GM18868 (cell line): Measurements from ENCODE around the gene TMEM72.

Experiments
- ATAC-seq: cut with Tn5 transposase; IDR thresholded peaks from one replicate; pipeline ENCODE4 v1.9.1; 2021; ENCODE audit warnings: mild to moderate bottlenecking, moderate library complexity; ENCODE audit not compliant: unreplicated experiment

Gene TMEM72

DNA sequence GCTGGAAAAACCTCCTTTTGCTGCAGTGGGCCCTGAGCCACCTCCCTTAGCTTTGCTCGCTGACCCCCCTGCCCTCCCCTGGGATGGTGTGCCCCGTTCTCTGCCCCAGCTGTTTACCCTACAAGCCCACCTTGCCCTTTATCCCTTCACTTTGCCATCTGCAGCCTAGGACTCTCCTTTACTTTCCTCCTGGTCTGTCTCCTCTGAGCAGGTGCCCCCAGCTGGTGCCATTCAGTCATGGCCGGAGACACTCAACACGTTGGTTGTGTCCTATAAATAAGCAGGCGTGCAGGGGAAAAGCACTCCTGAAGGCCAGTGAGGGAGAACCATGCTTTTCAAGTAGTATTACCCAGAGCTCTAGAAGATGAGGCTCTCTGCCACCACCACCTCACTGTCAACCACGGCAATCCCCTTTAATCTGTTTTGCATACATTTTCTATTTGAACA is 54.5 kb downstream of the TMEM72 start:
- ATAC-seq, result peak; percentile 50

DNA sequence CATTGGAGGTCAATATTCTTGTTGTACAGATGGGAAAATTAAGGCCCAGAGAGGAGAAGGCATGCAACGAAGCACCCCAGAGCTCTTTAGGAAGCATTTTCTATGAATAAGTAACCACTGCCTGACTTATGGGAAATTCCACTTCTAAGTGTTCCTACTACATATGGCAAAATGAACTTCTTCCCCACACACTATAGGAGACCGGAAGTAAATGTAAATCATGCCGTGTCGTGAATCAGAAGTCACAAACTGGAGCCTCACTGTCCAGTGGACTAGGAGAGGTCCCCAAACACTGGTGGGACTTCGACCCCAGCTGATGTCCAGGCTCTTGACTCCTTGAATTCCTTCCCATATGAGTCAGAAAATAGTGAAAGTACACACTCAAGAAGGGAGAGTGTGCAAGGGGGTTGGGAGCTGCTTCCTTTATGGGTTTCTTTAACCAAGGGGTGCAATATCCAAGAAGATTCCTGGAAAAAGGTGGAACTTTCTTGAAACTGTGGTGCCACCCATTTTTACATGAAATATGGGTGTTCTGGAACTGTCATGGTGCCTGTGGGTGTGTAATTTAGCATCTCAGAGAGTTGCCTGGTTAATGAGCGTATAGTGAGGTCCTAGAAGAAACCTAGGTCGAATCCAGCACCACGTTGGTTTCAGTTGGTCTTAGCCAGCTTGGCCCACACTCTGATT is 55.1 kb downstream of the TMEM72 start:
- peak; percentile 24 for ATAC-seq

DNA sequence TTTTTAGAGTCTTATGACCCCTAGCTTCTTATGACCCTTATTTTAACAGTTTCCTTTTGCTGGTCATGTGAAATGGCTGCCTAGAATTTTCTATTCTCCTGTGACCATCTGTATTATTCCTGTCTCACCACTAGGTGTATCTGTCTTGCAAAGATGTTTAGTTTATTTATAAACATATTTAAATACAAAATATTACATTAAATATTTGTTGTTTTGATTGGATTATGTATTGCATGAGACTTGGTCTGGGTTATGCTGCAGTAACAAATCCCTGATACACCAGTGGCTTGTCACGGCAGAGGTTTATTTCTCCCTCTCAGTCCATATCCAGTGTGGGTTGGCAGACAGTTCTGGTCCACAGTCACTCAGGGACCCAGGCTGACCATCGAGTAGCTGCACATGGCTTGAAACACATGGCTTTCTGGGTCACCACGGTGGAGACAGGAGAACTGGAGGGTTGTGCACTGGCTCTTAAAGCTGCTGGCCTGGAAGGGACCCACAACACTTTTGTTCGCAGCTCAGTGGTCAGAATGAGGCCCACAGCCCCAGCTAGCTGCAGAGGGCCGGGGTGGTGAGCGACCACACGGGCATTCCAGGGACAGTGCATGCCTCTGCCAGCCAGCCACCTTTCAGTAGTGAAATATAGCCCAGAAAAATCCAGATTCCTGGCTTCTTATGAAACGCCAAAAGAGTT is 55.8 kb downstream of the TMEM72 start:
- ATAC-seq, result no peak

DNA sequence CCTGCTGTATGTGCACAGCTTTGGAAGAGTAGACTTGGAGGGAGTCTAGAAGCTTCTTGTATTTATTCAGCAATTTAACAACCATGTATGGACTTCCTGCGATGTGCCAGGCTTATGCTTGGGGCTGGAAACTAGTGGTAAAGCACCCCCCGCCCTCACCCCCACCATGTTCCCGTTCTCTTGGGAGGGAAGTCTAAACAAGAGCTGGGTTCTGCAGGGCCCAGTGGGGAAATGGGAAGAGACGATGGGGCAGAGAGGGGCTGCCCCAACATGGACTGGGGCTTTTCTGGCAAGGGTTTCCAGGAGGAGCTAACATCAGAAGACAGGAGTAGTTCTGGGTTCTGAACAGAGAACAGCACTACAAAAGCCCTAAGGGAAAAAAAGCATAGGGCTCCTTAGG is 56.5 kb downstream of the TMEM72 start:
- ATAC-seq, result no peak

DNA sequence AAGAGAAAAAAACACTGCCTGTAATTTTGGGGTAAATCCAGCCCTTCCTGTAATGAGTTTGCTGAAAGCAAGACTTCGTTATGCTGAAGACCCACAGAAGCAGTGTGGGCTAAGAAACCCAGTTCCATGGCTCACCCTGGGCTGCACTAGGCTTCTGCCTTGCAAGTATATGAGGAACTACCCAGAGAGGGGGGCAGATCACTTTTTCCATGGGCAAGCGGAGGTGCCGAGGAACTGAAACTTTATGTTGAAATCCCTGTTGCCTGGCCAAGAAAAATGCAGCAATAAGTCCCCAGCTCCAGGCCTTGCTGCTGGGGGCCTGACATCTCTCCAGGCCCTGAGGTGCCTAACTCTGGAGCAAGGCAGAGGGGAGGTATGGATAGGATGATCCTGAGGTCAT is 57.0 kb downstream of the TMEM72 start:
- no peak for ATAC-seq

DNA sequence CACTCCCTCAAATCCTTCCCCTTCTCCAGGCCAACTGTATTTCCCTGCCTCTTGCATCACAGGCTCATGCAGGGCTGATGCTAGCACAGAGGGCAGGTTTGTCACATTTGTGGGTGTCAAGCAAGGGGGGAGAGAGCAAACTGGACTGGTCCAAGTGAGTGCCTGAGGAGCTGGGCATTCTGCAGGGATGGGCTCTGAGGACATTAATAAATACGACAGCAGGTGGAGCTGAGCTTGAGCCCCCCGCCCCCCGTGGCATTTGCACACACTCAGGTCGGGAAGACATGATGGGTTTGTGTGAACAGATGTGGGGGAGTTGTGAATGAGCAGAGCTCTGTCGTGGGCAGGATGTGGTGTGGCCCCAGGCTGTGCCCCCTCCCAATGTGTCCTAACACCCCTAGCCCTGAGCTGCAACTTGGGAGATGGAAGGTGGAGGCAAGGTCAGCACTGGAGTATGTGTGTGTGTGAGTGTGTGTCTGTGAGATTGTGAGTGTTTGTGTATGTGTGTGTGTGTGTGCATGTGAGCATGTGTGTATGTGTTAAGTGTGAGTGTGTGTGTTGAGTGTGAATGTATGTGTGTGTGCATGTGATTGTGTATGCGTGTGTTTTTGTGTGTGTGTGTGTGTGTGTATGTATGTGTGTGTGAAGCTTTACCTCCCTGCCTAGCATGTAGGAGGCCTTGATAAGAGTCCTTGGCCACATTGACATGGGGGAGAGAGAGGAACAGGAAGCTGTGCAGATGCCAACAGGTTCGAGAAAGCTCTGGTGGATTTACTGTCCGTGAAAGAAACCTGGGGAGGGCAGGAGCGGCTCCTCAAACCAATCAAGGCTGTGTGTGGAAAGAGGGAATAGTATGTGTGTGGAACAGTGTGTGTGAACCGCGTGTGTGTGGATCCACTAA is 57.6 kb downstream of the TMEM72 start:
- no peak for ATAC-seq

DNA sequence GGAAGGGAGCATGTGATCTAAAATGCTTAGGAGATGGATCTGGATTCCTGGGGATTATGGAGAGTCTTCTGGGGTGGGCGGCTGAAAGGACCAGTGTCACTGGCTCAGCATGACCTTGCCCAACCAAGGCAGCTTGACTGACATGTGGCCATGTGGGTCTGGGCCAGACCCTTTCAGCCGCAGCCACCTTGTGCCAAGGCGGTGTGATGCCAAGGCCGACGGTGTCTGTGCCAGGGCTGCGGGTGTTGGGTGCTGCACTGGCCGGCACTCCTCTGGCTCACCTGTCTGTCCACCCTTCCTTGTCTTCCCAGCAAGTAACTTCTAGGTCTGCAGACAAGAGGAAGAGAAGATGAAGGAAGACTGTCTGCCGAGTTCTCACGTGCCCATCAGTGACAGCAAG is 58.7 kb downstream of the TMEM72 start:
- no peak for ATAC-seq

DNA sequence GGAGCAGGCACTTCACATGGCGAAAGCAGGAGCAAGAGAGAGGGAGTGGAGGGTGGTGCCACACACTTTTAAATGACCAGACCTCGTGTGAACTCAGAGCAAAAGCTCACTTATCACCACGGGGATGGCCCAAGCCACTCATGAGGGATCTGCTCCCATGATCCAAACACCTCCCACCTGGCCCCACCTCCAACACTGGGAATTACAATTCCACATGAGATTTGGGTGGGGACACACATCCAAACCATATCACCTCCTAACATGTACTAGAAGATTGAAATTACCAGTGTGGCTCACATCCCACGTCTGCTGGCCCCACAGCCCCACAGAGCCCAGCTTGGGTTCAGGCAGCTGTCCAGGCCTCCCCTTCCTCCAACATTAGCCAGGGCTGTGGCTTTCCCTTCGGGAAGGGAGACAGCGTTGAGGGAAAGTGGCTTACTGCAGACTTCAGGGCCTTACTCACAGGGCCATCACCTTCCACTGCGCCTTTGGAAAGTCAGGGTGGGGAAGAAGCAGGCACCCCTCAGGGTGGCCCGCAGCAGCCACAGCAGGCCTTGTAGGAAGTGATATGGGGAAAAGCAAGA is 59.8 kb downstream of the TMEM72 start:
- ATAC-seq, result no peak

DNA sequence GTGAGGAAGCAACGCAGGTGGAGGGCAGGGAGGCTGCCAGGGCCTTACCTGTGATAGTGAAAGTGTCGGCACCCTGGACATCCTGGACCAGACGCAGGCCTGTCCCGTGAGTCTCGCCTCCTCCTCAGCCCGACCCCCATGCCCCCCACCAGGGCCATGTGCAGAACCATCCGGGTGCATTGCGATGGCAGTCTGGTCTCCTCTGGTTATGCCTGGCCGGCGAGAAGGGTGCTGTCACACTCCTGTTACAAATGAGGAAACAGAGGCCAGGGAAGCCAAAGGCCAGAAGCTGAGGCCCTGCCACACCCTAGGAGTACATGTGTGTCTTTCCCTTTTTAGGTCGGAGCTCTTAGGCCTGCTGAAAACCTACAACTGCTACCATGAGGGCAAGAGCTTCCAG is 60.3 kb downstream of the TMEM72 start:
- no peak for ATAC-seq

DNA sequence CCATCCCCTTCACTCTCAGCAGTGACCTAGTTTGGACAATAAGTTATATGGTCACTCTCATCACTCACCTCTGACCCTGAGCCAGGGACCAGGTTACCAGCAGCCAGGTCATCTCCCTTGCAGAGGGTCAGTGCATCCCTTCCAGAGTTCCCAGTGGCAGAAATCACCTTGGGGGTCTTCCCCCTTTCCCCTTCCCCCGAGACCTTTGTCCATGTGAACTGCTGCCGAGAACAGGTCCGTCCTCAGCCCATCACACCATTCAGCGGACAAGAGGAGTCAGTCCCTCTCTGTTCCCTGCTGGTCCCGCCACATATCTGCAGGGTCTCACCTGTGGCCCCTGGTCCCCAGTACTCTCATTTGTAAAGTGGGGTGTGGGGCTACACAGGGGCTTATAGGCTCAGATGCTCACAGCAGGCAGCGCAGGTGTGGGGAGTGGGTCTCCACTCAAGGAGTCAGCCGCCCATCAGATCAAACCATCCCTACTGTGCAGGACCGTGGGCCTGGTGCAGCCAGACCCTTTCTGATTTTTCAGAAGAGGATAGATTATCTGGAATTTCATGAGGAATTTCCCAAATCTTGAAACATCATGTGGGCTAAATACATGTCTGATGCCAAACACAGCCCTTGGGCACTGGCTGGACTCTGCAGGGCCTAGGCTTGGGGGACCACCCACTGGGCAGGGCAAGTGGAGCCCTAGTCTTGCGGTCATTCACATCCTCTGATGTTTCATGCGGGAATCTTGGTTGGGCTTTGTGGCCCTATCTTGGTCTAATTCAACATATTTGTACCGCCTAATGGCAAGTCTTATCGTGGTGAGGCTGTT is 61.0 kb downstream of the TMEM72 start:
- ATAC-seq, result no peak

DNA sequence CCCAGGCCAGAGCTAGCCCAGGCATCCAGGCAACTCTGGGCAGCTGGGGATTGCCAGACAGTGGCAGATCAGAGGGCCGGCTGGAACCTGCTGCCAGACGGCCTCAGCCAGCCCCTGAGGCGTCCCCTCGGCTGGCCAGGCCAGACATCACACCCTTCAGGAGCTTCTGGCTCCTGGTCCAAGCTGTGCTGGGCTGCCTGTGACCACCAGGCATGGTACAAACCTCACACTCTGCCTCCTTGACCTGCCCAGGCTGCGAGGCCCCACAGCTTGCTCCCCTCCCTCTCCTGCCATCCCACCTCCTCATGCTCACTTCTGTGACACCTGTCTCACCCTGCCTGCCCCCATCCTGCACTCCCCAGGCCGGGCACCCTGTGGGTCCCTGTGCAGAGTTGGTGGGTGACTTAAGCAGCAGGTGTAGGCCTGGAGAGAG is 61.8 kb downstream of the TMEM72 start:
- no peak for ATAC-seq

DNA sequence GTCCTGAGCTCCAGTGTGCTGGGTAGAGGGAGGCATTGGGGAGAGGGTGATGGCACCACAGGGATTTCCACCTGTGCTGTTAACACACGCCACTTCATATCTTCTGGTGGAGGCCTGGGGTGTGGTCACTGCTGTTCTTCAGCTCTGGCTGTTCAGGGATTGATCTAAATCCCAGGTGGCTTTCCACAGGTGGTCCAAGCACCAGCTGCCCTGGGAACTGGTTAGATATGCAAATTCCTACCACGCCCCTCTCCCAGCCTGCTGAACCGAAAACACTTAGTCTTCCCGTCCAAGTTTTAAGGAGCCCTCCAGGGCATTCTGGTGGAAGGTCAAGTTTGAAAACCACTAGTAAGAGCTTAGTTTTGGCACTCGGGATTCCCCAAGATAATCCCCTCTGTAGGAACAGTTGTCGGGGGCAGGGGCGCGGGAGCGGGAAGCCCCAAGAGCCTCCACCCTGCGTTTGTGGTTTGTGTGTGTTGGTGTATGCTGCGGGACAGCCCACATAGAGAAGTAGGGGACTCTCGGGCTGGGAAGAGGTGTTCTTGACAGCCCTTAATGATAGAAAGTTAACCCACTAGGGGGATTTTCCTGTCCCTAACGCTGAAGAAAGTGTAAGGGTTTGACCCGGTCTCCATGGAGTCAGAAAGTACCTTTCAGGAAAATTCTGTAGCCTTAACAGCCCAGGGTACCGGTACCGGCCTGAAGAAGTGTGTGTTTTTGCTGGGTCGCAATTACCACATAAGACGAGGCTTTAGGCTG is 62.4 kb downstream of the TMEM72 start:
- peak; percentile 38 for ATAC-seq

DNA sequence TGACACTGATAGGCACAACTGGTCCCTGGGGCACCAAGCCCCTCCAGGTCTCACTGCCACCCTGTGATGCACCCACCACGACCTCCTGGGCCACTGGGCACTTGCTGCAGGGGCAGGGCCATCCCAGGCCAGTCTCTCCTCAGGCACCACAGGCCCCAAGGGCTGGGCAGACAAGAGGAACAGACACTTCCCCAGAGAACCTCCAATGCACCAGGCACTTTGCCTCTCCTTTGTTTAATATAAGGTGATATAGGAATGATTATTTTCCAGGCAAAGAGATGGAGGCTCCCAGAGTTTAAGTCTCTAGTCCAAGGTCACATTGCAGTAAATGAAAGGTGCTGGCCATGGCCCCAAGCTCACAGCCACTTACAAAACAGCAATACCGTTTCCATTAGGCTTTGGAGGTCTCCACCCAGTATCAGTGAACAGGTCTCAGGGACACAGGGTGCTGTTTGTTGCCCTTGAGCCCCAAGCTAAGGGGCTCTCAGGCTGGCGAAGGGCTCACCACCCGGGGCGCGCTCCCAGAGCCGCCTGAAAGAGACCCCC is 63.0 kb downstream of the TMEM72 start:
- ATAC-seq, result no peak

DNA sequence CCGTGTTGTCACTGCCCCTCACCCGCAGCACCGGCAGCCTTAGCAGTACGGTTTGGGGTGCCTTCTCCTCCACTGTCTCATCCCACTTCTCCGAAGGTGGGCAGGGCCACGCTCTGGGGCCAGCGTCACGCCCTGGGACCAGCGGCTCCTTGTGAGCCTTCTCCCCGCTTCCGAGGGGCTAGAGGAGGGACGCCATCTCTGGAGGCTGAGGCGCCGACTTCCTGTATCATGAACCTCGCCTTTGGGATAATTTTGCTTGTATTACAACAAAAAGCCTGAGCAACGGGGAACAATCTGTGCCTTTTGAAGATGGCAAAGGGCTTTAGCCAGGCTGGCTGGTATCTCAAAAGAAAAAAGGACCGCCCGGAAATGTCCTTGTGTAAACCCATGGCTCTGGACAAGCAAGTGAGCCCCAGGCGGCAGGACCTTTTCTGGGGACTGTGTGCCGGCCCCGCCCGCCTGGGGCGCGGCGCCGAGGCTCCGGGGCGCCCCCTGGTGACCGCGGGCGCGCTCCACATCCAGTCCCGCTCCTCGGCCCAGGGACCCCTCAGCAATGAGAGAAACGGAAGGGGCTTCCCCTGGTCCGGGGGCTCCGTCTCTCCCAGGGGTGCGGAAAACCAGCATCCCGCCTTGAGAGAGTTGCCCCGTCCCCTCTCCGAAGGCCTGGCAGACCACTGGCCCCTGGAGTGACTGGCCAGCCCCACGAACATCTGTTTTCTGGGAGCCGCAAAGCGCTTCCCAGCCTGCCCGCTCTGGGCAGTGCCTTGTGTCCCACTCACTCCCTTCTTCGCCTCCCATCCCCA is 63.7 kb downstream of the TMEM72 start:
- peak; percentile 56 for ATAC-seq

DNA sequence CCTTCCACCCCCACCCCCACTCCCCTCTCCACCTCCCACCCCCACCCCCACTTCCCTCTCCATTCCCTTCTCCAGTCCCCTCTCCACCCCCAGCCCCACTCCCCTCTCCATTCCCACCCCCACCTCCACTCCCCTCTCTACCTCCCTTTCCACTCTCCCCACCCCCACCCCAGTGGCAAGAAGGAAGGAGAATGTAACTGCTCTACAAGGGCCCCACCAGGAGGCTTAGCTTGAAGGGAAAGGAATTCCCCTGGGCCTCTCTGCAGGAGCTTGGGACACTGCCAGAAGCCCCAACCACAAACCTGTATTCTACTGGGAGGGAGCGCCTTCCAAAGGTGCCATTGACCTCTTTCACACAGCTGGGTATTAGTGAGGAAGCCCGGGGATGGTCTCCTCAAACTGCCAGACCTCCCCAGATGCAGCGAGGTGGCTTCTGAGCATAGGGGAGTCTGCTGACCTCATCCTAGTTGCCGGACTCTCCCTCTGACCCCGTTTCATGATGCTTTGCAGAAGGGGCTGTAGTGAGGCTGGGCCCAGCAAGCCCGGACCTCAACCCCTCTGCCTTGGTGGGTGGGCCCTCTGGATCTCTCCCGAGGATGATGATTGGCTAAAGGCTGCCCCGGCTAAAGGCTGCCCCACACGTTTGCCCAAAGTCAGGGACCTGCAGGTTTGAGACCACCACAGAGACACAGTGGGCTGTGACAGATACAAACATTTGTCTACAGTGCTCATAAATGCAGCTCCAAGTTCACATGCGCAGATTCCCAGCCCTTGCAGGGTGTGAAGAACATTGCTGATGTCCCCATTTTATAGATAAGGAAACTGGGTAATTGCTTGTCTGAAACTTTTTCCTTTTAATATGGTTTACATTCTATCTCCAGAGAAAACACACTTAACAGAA is 64.5 kb downstream of the TMEM72 start:
- ATAC-seq, result no peak

DNA sequence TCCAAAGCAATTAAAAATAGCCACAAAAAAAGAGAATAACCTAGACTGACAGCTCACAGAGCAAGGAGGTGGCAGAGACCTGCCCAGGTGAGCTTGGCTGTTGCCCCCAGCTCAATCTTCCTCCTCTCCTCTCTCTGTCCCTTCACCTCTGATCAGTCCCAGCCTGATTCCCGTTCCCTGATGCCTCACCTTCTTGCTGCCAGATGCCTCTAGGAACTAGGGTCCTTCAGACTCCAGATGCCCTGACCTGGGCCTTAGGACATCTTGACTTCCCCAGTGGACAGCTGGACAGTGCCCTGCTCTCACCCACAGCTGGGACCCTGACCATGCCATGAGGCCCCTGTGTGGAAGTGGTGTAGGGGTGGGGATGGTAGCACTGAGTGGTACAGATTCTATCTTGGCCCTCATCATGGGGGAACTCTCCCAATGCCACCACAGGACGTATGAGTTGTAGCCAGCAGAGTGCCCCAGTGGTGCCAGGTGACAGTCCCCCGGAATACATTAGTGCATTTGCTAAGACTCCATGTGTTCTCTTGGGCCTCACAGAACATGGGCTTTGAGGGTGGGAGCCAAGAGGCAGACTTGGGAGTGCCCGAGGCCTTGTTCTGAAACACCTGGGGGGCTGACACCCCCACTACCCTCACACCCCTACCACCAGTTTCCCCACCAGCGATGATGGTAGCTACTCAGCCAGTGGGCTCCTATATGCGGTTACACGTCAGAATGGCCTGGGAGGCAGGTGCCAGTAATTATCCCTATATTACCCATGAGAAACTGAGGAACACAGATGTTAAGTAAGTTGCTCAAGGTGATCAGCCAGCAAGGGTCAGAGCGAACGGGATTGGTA is 65.4 kb downstream of the TMEM72 start:
- no peak for ATAC-seq
